Glomerular endothelial cell (primary cell): ENCODE results near the gene CCR4. TPM values are rescaled to one million over a fixed set of nuclear protein-coding genes. Genes with fewer than 3 reads are reported as not detected.

Experiments
- total RNA-seq: library from RNA; depleted of rRNA; stranded (reverse); fragments of >200 nt; gene quantifications from 2 replicates; pipeline ENCODE4 v1.2.3, GENCODE V29; 2015

CCR4 gene
- total RNA-seq, 1 donor from 2014 or later = 0.64 TPM

Other genes starting within 250 kb of the CCR4 start
- gene TRIM71, start 133.6 kb upstream of the CCR4 start, total RNA-seq = 0.05 TPM in 1 of 2 replicates, not detected in the other
- gene GLB1, start 145.5 kb downstream of the CCR4 start, total RNA-seq = 115 and 131 TPM in 2 replicates
- 9.4 and 11.7 TPM in 2 replicates for gene TMPPE, start 145.5 kb downstream of the CCR4 start, total RNA-seq
- gene CRTAP, start 162.4 kb downstream of the CCR4 start, total RNA-seq = 171 and 237 TPM in 2 replicates